OCI-LY1 (cell line): ENCODE measurements around the gene CLTCL1.

Experiments
- EZH2 ChIP-seq: fragments of 200-600 bp; sonication (generic), shearing (Covaris generic); IDR thresholded peaks from 2 replicates; pipeline ENCODE4 v1.8.0; 2017; ENCODE audit warnings: borderline replicate concordance, mixed run types, mild to moderate bottlenecking, antibody characterized with exemption, low read length, moderate library complexity, mixed read lengths
- TF ChIP-seq, protein P1 (sequence below): fragments of 200-600 bp; sonication (generic), shearing (Covaris generic); IDR thresholded peaks from 2 replicates; pipeline ENCODE4 v1.5.1; 2017; ENCODE audit warnings: mild to moderate bottlenecking, antibody characterized with exemption, low read length, moderate library complexity, mixed read lengths

DNA sequence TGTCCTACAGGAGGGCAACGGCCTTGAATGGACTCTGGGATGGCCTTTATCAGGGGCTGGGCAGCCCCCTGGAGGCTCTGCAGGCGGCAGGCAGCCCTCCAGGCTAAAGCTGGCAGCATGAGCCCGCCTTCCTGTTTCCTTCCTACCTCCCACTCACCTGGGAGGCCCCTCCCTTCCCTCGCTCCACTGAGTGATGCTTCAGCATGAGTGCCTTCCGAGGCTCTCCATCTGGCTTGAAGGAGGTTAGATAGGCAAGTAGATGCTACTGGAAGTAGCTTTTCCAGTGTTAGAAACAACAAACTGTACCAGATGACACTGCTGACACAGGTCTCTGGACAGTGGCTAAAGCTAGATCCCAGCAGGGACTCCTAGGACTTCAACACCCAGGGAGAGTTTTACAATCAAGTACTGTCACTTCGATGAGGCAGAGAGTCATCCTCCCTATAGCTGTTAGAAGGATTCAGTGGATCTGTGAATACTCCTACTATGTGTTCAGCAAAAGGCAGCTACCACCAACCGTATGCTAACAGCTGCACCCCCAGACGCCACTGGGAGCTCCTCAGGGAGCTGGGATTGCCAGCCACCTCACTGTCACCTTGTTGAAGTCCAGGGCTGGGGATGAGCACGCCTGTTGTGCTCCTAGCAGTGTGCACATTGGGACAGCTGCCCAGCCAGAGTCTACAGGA lies 108.9 kb downstream of the CLTCL1 start:
- TF ChIP-seq EZH2 = no peak
- TF ChIP-seq, protein P1, sequence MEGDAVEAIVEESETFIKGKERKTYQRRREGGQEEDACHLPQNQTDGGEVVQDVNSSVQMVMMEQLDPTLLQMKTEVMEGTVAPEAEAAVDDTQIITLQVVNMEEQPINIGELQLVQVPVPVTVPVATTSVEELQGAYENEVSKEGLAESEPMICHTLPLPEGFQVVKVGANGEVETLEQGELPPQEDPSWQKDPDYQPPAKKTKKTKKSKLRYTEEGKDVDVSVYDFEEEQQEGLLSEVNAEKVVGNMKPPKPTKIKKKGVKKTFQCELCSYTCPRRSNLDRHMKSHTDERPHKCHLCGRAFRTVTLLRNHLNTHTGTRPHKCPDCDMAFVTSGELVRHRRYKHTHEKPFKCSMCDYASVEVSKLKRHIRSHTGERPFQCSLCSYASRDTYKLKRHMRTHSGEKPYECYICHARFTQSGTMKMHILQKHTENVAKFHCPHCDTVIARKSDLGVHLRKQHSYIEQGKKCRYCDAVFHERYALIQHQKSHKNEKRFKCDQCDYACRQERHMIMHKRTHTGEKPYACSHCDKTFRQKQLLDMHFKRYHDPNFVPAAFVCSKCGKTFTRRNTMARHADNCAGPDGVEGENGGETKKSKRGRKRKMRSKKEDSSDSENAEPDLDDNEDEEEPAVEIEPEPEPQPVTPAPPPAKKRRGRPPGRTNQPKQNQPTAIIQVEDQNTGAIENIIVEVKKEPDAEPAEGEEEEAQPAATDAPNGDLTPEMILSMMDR = no peak
